Trophoblast cell (in vitro differentiated cells and primary cell): ENCODE measurements around the gene RPL29.

Experiments used
- DNase-seq, 2 donors: peaks; one replicate each; pipeline ENCODE4 v3.0.0-alpha.2; 2016
- H2AFZ ChIP-seq: 2 replicates; pipeline ENCODE4 v1.6.1; 2013; ENCODE audit warnings: low read length, moderate library complexity, mild to moderate bottlenecking; ENCODE audit not compliant: insufficient read depth, poor library complexity
- H2AK5ac ChIP-seq: 2 replicates; pipeline ENCODE4 v1.6.1; 2013; ENCODE audit warnings: mild to moderate bottlenecking, low read length
- H2BK120ac ChIP-seq: 2 replicates; pipeline ENCODE4 v1.6.1; 2013; ENCODE audit warnings: low read length, mild to moderate bottlenecking, moderate library complexity; ENCODE audit not compliant: insufficient read depth, poor library complexity
- H2BK12ac ChIP-seq: 2 replicates; pipeline ENCODE4 v1.6.1; 2013; ENCODE audit warnings: mild to moderate bottlenecking, low read length, moderate library complexity
- H2BK5ac ChIP-seq: 2 replicates; pipeline ENCODE4 v1.6.1; 2013; ENCODE audit warnings: low read length, low read depth, moderate library complexity, mild to moderate bottlenecking; ENCODE audit not compliant: poor library complexity
- H3K14ac ChIP-seq: 2 replicates; pipeline ENCODE4 v1.6.1; 2013; ENCODE audit warnings: mild to moderate bottlenecking, low read length
- H3K18ac ChIP-seq: 2 replicates; pipeline ENCODE4 v1.6.1; 2013; ENCODE audit warnings: mild to moderate bottlenecking, low read length
- H3K23ac ChIP-seq: 2 replicates; pipeline ENCODE4 v1.6.1; 2013; ENCODE audit warnings: low read length
- H3K27ac ChIP-seq: 2 replicates; pipeline ENCODE4 v1.5.1; 2013; ENCODE audit warnings: low read depth, mild to moderate bottlenecking, inconsistent platforms, low read length, moderate library complexity
- H3K27me3 ChIP-seq: 2 replicates; pipeline ENCODE4 v1.6.1; 2013; ENCODE audit warnings: inconsistent platforms, mild to moderate bottlenecking, low read length, moderate library complexity; ENCODE audit not compliant: insufficient read depth
- H3K36me3 ChIP-seq, 2 experiments: 1 replicate in 1 of 2; 2 replicates in 1 of 2; pipeline ENCODE4 v1.6.1; 2013; ENCODE audit warnings: low read length in 2 of 2, mild to moderate bottlenecking in 2 of 2, moderate library complexity in 1 of 2; ENCODE audit not compliant: insufficient read depth in 2 of 2, control insufficient read depth in 1 of 2
- H3K4ac ChIP-seq: 2 replicates; pipeline ENCODE4 v1.6.1; 2013; ENCODE audit warnings: low read depth, mild to moderate bottlenecking, low read length, moderate library complexity
- H3K4me1 ChIP-seq, 2 experiments: 1 replicate in 1 of 2; 2 replicates in 1 of 2; pipeline ENCODE4 v1.6.1; 2013; ENCODE audit warnings: low read length in 2 of 2, mild to moderate bottlenecking in 2 of 2, moderate library complexity in 1 of 2; ENCODE audit not compliant: insufficient read depth in 2 of 2, control insufficient read depth in 1 of 2
- H3K4me2 ChIP-seq: 2 replicates; pipeline ENCODE4 v1.6.1; 2013; ENCODE audit warnings: inconsistent platforms, mild to moderate bottlenecking, low read length, moderate library complexity
- H3K4me3 ChIP-seq: 2 replicates; pipeline ENCODE4 v1.5.1; 2013; ENCODE audit warnings: mild to moderate bottlenecking, low read depth, low read length, inconsistent platforms
- H3K79me1 ChIP-seq: one replicate; pipeline ENCODE4 v1.6.1; 2013; ENCODE audit warnings: low read length
- H3K79me2 ChIP-seq: 2 replicates; pipeline ENCODE4 v1.6.1; 2013; ENCODE audit warnings: low read length, mild to moderate bottlenecking; ENCODE audit not compliant: control insufficient read depth, insufficient read depth, poor library complexity
- H3K9ac ChIP-seq: 2 replicates; pipeline ENCODE4 v1.6.1; 2013; ENCODE audit warnings: mild to moderate bottlenecking, low read length
- H3K9me3 ChIP-seq: 2 replicates; pipeline ENCODE4 v1.6.1; 2013; ENCODE audit warnings: low read depth, mild to moderate bottlenecking, control low read depth, inconsistent platforms, low read length; ENCODE audit not compliant: insufficient read depth
- H4K12ac ChIP-seq: 2 replicates; pipeline ENCODE4 v1.6.1; 2013; ENCODE audit warnings: low read depth, mild to moderate bottlenecking, low read length, moderate library complexity
- H4K8ac ChIP-seq: 2 replicates; pipeline ENCODE4 v1.6.1; 2013; ENCODE audit warnings: low read depth, mild to moderate bottlenecking, low read length, moderate library complexity
- H4K91ac ChIP-seq: one replicate; pipeline ENCODE4 v1.6.1; 2013; ENCODE audit warnings: low read depth, mild to moderate bottlenecking, low read length, moderate library complexity
- WGBS: extraction: QIAGEN DNeasy Blood & Tissue Kit; methylation state at CpG from one replicate; pipeline ENCODE4 v1.1.7; 2013; ENCODE audit warnings: missing lambda C conversion rate; ENCODE audit not compliant: insufficient read length, insufficient coverage; ENCODE audit errors: extremely low coverage; 5-methylcytosine and 5-hydroxymethylcytosine counted together

RPL29 gene

DNA sequence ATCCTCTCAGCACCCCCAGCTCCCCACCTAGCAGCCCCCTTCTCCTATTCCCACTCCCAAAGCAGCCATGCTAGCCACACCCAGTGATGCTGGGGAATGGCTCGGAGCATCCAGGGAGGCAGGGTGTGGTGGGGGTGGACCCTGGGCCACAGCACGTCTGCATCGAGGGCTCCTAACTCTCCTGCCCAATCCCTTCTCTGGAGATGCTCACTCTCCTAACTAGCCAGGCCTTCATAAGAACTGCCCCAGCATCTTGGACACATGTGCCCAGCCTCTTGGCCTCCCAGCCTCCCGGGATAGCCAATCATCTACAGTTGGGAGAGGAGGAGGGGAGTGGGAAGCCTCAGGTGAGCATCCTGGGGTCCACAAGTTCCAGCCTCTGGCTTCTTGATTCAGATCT, 31.2 kb downstream of the RPL29 start:
- no peak overlapping the region for H4K8ac ChIP-seq
- H3K18ac ChIP-seq = no peak overlapping the region
- no peak overlapping the region for H2AK5ac ChIP-seq
- H3K9ac ChIP-seq = no peak overlapping the region
- no peak overlapping the region for H3K4me2 ChIP-seq
- no peak overlapping the region for H3K14ac ChIP-seq
- peaks cover 13 to 23% of the 10 kb centered on the region in 2 experiments for H3K4me1 ChIP-seq
- H3K4ac ChIP-seq = no peak overlapping the region
- no peak overlapping the region for H2BK120ac ChIP-seq
- H3K36me3 ChIP-seq = peaks cover 0 to 14% of the 10 kb centered on the region in 2 experiments
- H3K27me3 ChIP-seq = no peaks in the 10 kb centered on the region
- H3K79me2 ChIP-seq = peaks cover 10% of the 10 kb centered on the region
- no peak overlapping the region for H3K4me3 ChIP-seq
- no peak overlapping the region for H4K12ac ChIP-seq
- peaks cover 13% of the 10 kb centered on the region for H3K79me1 ChIP-seq
- H2BK5ac ChIP-seq = no peak overlapping the region
- no peak overlapping the region for H4K91ac ChIP-seq
- no peaks in the 10 kb centered on the region for H3K9me3 ChIP-seq
- DNase-seq = no peak
- no peak overlapping the region for H3K23ac ChIP-seq
- H2BK12ac ChIP-seq = no peak overlapping the region
- no peak overlapping the region for H3K27ac ChIP-seq
- WGBS = no CpG with 5 or more reads among the region's 4 CpGs
- H2AFZ ChIP-seq = no peak overlapping the region

DNA sequence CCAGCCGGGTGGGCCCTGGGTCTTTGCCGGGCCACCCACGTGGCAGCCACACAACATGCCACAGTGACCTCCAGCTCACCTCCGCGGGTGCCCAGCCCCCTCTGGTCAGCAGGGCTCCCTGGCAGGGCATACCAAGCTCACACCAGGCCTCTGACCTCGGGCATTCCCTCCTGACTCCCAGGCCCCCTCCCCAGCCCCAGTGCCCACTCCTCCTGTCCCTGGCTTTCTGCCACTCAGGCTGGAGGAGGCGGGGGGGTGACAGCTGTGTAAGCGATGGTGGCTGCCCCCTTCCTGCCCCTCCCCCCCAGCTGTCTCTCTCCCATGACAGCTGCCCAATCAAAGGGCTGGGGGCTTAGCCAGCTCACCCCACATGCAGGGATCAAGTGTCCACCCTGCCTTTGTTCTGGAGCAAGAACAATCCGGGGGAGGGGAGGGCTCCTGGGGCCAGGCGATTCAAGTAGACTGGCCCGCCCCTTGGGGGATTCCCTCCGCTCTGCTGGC, 31.7 kb downstream of the RPL29 start:
- Histone ChIP-seq H2BK120ac (no peak overlapping the region), H3K4me1 (peaks cover 13 to 23% of the 10 kb centered on the region in 2 experiments), H4K91ac (no peak overlapping the region), H4K12ac (no peak overlapping the region), H3K9ac (no peak overlapping the region), H3K18ac (no peak overlapping the region), H4K8ac (no peak overlapping the region), H3K23ac (no peak overlapping the region), H2AK5ac (no peak overlapping the region), H3K27ac (no peak overlapping the region), H2AFZ (no peak overlapping the region), H3K4me2 (no peak overlapping the region), H3K79me2 (peaks cover 10% of the 10 kb centered on the region), H3K14ac (no peak overlapping the region), H3K4ac (no peak overlapping the region), H3K79me1 (peaks cover 13% of the 10 kb centered on the region), H2BK5ac (no peak overlapping the region), H3K27me3 (no peaks in the 10 kb centered on the region), H3K9me3 (no peaks in the 10 kb centered on the region), H3K4me3 (no peak overlapping the region), H3K36me3 (peaks cover 2 to 18% of the 10 kb centered on the region in 2 experiments), H2BK12ac (no peak overlapping the region)
- no peak for DNase-seq
- no CpG with 5 or more reads among the region's 12 CpGs for WGBS

DNA sequence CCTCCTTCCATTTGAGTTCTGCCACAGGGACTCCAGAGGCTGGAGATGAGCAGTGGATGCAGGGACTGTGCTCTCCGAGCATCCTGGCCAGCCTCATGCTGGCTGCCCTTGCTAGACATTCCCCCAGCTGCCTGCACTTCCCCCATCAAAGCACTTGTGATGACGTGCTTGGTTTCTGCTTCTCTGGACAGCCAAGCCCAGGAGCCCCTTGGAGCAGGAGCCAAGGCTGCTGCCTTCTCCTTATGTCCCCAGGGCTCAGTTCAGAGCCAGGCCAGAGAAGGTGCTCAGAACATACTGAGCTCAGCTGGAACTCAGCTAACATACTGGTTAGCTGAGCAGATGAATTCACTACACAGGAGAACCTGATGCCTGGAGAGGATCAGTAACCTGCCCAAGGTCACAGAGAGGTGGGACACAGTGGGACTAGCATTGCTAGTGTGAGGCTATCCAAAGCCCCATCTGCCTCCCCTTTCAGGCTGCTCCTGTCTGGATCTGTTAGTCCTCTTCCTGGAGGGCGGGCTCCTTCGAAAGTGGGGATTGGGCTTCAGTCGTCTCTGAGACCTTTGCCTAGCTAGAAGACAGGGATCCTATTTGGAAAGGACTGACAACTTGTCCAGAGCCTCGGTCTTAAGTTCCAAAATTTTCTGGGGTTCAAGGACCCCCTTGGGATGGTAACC, 32.7 kb downstream of the RPL29 start:
- H3K4me3 ChIP-seq = no peak overlapping the region
- no peak overlapping the region for H3K14ac ChIP-seq
- H3K18ac ChIP-seq = no peak overlapping the region
- no peaks in the 10 kb centered on the region for H3K27me3 ChIP-seq
- H3K4me2 ChIP-seq = no peak overlapping the region
- peaks cover 5 to 14% of the 10 kb centered on the region in 2 experiments for H3K4me1 ChIP-seq
- no CpG with 5 or more reads among the region's 6 CpGs for WGBS
- DNase-seq = no peak
- no peak overlapping the region for H4K91ac ChIP-seq
- H2AK5ac ChIP-seq = no peak overlapping the region
- H2BK12ac ChIP-seq = no peak overlapping the region
- H3K27ac ChIP-seq = no peak overlapping the region
- H3K79me2 ChIP-seq = peaks cover 8% of the 10 kb centered on the region
- peaks cover under 1% of the 10 kb centered on the region for H3K9me3 ChIP-seq
- H3K4ac ChIP-seq = no peak overlapping the region
- H3K23ac ChIP-seq = no peak overlapping the region
- H2BK120ac ChIP-seq = no peak overlapping the region
- H4K12ac ChIP-seq = no peak overlapping the region
- no peak overlapping the region for H2AFZ ChIP-seq
- H2BK5ac ChIP-seq = no peak overlapping the region
- H3K9ac ChIP-seq = no peak overlapping the region
- no peak overlapping the region for H4K8ac ChIP-seq
- H3K36me3 ChIP-seq = peaks cover 9 to 26% of the 10 kb centered on the region in 2 experiments
- peaks cover 11% of the 10 kb centered on the region for H3K79me1 ChIP-seq

DNA sequence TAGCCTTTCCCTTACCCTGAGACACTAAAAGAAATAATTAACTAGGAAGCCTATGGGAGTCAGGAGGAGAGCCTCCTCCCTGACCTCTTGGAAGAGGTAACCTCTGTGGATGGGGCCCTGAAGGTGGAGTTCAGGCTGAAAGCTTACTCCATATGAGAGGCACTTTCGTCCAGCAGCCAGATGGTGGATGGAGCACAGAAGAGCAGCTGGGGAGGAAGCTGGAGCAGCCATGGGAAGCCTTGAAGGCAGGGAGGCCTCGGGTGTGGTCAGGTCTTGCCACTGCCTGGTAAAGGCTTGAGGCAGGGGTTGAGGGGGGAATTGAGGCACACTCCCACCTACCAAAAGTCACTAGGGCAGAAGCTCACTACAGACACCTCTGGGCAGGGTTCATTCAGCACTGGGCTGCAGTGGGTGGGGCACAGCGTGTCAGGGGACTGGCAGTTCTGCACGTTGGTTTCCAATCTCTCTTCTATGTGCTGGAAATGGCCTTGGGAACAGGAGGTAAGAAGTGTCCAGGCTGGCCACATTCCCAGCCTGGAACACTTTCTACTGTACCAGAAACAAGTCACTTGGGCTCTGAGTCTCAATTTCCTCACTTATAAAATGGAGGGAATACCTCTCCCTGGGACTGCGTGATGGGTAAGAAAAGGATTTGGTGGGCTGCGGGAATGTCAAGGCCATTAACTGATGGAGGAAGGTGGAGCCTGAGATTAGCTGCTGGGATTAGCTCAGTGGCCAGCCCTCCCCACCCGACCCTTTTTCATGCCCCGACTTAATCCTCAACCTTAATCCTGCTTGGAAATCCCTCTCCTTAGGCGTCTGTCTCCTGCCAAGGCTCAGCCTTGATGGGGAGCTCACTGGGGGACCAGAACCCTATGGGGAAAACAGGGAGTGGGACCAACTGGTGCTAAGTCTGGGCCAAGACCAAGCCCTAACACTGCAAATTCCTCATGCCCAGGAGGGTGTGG, 33.8 kb downstream of the RPL29 start:
- no peak overlapping the region for H3K27ac ChIP-seq
- H3K36me3 ChIP-seq = peaks cover 16 to 32% of the 10 kb centered on the region in 2 experiments
- peaks cover 2 to 10% of the 10 kb centered on the region in 2 experiments for H3K4me1 ChIP-seq
- H4K12ac ChIP-seq = no peak overlapping the region
- no peak overlapping the region for H3K14ac ChIP-seq
- no peak overlapping the region for H2BK5ac ChIP-seq
- no peak overlapping the region for H2BK120ac ChIP-seq
- no peak overlapping the region for H2AFZ ChIP-seq
- no peak overlapping the region for H3K4me3 ChIP-seq
- no peak overlapping the region for H3K4me2 ChIP-seq
- peaks cover under 1% of the 10 kb centered on the region for H3K27me3 ChIP-seq
- no peak overlapping the region for H2BK12ac ChIP-seq
- H2AK5ac ChIP-seq = no peak overlapping the region
- no peak overlapping the region for H3K18ac ChIP-seq
- no peak overlapping the region for H3K23ac ChIP-seq
- no CpG with 5 or more reads among the region's 9 CpGs for WGBS
- H3K79me2 ChIP-seq = peaks cover 1% of the 10 kb centered on the region
- DNase-seq = no peak
- H3K4ac ChIP-seq = no peak overlapping the region
- no peak overlapping the region for H3K9ac ChIP-seq
- peaks cover 2% of the 10 kb centered on the region for H3K79me1 ChIP-seq
- peaks cover 1% of the 10 kb centered on the region for H3K9me3 ChIP-seq
- H4K91ac ChIP-seq = no peak overlapping the region
- H4K8ac ChIP-seq = no peak overlapping the region
